Esophagus muscularis mucosa (tissue), 4 donors: ENCODE data around the gene GAREM1. TPM values are rescaled to one million over a fixed set of nuclear protein-coding genes. Genes with fewer than 3 reads are reported as not detected.

Source experiments
- DNase-seq: peaks from one replicate; pipeline ENCODE4 v3.0.0-alpha.2; 2017; ENCODE audit errors: extremely low spot score
- H3K27ac ChIP-seq, 4 donors: fragments of 200-600 bp; sonication (generic); replicated peaks in 1 of 4; 1 replicate in 3 of 4; 2 replicates in 1 of 4; pipeline ENCODE4 v1.5.1; 2016 to 2019; ENCODE audit warnings: mild to moderate bottlenecking in 1 of 4
- H3K27me3 ChIP-seq, 4 donors: fragments of 200-600 bp; sonication (generic); one replicate each; pipeline versions ENCODE4 v1.5.1 to v1.6.0; 2016 to 2019
- H3K36me3 ChIP-seq, 4 donors: fragments of 200-600 bp; sonication (generic); one replicate each; pipeline ENCODE4 v1.5.1; 2016 to 2019
- H3K4me1 ChIP-seq, 4 donors: fragments of 200-600 bp; sonication (generic); one replicate each; pipeline ENCODE4 v1.5.1; 2016 to 2019
- H3K4me3 ChIP-seq, 4 donors: fragments of 200-600 bp; sonication (generic); 1 replicate in 2 of 4; 2 replicates in 2 of 4; pipeline ENCODE4 v1.5.1; 2016 to 2019; ENCODE audit warnings: mild to moderate bottlenecking in 4 of 4, moderate library complexity in 1 of 4
- H3K9me3 ChIP-seq, 4 donors: fragments of 200-600 bp; sonication (generic); 1 replicate in 3 of 4; 2 replicates in 1 of 4; pipeline ENCODE4 v1.5.1; 2016 to 2019
- CTCF ChIP-seq, 3 experiments: fragments of 200-600 bp in 2 of 3; fragments of 450-650 bp in 1 of 3; sonication (generic) in 2 of 3; IDR thresholded peaks; one replicate each; pipeline ENCODE4 v1.5.1; 2017 to 2019; ENCODE audit warnings: antibody characterized with exemption in 3 of 3, mild to moderate bottlenecking in 2 of 3, moderate library complexity in 1 of 3
- EP300 ChIP-seq: sonication (generic); formaldehyde crosslinking; IDR thresholded peaks from one replicate; pipeline ENCODE4 v1.6.1; 2017; ENCODE audit warnings: antibody characterized with exemption
- POLR2A ChIP-seq: fragments of 450-650 bp; IDR thresholded peaks from one replicate; pipeline ENCODE4 v1.6.1; 2017; ENCODE audit warnings: antibody characterized with exemption, moderate library complexity, mild to moderate bottlenecking, low read depth
- POLR2AphosphoS5 ChIP-seq, 2 donors: sonication (generic); formaldehyde crosslinking; IDR thresholded peaks; one replicate each; pipeline ENCODE4 v1.6.1; 2017; ENCODE audit warnings: antibody characterized with exemption in 2 of 2
- WGBS: methylation state at CpG from one replicate; pipeline ENCODE4 v1.1.5; 2018; 5-methylcytosine and 5-hydroxymethylcytosine counted together
- intact Hi-C: fragments of 100-400 bp; cut with DNase I; formaldehyde crosslinking; loops from one replicate; pipeline ENCODE4 v1.15.1; 2023
- total RNA-seq, 4 donors: library from RNA; depleted of rRNA; stranded (reverse); fragments of >200 nt; gene quantifications; one replicate each; pipeline versions ENCODE4 v1.1.0 to v1.2.1, GENCODE V29; 2016

Gene GAREM1
- total RNA-seq, 4 donors from 2014 or later, result 7.0 to 11.6 (median 9.8) TPM

- WGBS, result 93% methylated on average over 8 of the region's 9 CpGs
- TF ChIP-seq POLR2AphosphoS5 (IDR thresholded peaks at IDR 0.05), result no peak
- Histone ChIP-seq H3K9me3 (no peaks in the 10 kb centered on the region), H3K36me3 (peaks cover 0 to 21% (median 15%) of the 10 kb centered on the region in 4 donors), H3K4me3 (no peak overlapping the region), H3K27me3 (no peaks in the 10 kb centered on the region), H3K27ac (no peak overlapping the region), H3K4me1 (peaks cover 5 to 14% (median 11%) of the 10 kb centered on the region in 4 donors)
- DNase-seq, result no peak
- intact Hi-C loops, result loop anchor here (2.0 to 10.0 kb wide), 2 partner anchors 183 to 193 kb away; partner anchors contain the start of genes GAREM1 and RNF138
Observed at GRCh38 chr18:32287873-32288272, 182.8 kb downstream of the GAREM1 start.

GRCh38 chr18:32287249-32287648, 183.4 kb downstream of the GAREM1 start:
- intact Hi-C loops, result loop anchor here (10.0 kb wide), 1 partner anchor 192 kb away; the partner anchor contains the start of gene RNF138
- WGBS, result 88% methylated on average over 16 of the region's 16 CpGs
- H3K4me1 ChIP-seq, result peaks cover 11 to 21% (median 17%) of the 10 kb centered on the region in 4 donors

GRCh38 chr18:32286749-32287148, 183.9 kb downstream of the GAREM1 start:
- Histone ChIP-seq H3K27ac (no peak overlapping the region), H3K27me3 (no peaks in the 10 kb centered on the region), H3K4me3 (no peak overlapping the region), H3K9me3 (no peaks in the 10 kb centered on the region), H3K36me3 (peaks cover 0 to 21% (median 15%) of the 10 kb centered on the region in 4 donors), H3K4me1 (peaks cover 11 to 21% (median 17%) of the 10 kb centered on the region in 4 donors)
- intact Hi-C loops, result loop anchor here (10.0 kb wide), 1 partner anchor 192 kb away; the partner anchor contains the start of gene RNF138
- WGBS, result 91% methylated on average over 5 of the region's 5 CpGs
- TF ChIP-seq CTCF (IDR thresholded peaks at IDR 0.05) (no peak), POLR2A (no peak), EP300 (no peak), POLR2AphosphoS5 (IDR thresholded peaks at IDR 0.05) (no peak)
- DNase-seq, result no peak

More at GRCh38 chr18:32287249-32287648, 183.4 kb downstream of the GAREM1 start:
- TF ChIP-seq POLR2AphosphoS5 (IDR thresholded peaks at IDR 0.05) (no peak), EP300 (no peak), CTCF (IDR thresholded peaks at IDR 0.05) (no peak), POLR2A (no peak)
- H3K27ac ChIP-seq, result no peak overlapping the region
- H3K27me3 ChIP-seq, result no peaks in the 10 kb centered on the region
- H3K36me3 ChIP-seq, result peaks cover 0 to 21% (median 15%) of the 10 kb centered on the region in 4 donors
- no peak overlapping the region for H3K4me3 ChIP-seq
- no peaks in the 10 kb centered on the region for H3K9me3 ChIP-seq
- DNase-seq, result no peak

GRCh38 chr18:32284284-32284683, 186.4 kb downstream of the GAREM1 start:
- H3K4me3 ChIP-seq, result no peak overlapping the region
- intact Hi-C loops, result loop anchor here (10.0 kb wide), 1 partner anchor 189 kb away; the partner anchor contains the start of gene RNF138
- no peaks in the 10 kb centered on the region for H3K9me3 ChIP-seq
- peaks cover 0 to 21% (median 15%) of the 10 kb centered on the region in 4 donors for H3K36me3 ChIP-seq
- no peak for DNase-seq
- no peaks in the 10 kb centered on the region for H3K27me3 ChIP-seq
- 68% methylated on average over 1 of the region's 1 CpG for WGBS
- H3K4me1 ChIP-seq, result peaks cover 11 to 36% (median 33%) of the 10 kb centered on the region in 4 donors
- H3K27ac ChIP-seq, result no peak overlapping the region
- TF ChIP-seq POLR2AphosphoS5 (IDR thresholded peaks at IDR 0.05) (no peak), POLR2A (no peak), EP300 (no peak), CTCF (IDR thresholded peaks at IDR 0.05) (no peak)

- no peaks in the 10 kb centered on the region for H3K27me3 ChIP-seq
- H3K4me1 ChIP-seq, result peaks cover 11 to 42% (median 34%) of the 10 kb centered on the region in 4 donors
- intact Hi-C loops, result loop anchor here (10.0 kb wide), 1 partner anchor 186 kb away; the partner anchor contains the start of gene RNF138
- no peak overlapping the region for H3K4me3 ChIP-seq
- WGBS, result 65% methylated on average over 4 of the region's 4 CpGs
- peaks cover 0 to 3% (median 1%) of the 10 kb centered on the region in 4 donors for H3K36me3 ChIP-seq
- H3K9me3 ChIP-seq, result no peaks in the 10 kb centered on the region
- DNase-seq, result no peak
- TF ChIP-seq POLR2AphosphoS5 (IDR thresholded peaks at IDR 0.05) (no peak), POLR2A (no peak), EP300 (no peak), CTCF (IDR thresholded peaks at IDR 0.05) (no peak)
- no peak overlapping the region for H3K27ac ChIP-seq
Observed at GRCh38 chr18:32280911-32281310, 189.8 kb downstream of the GAREM1 start.
